ENCODE data around the gene ACTMAP. TPM values are rescaled to one million over a fixed set of nuclear protein-coding genes. Genes with fewer than 3 reads are reported as not detected.

ACTMAP gene
- total and polyA plus RNA-seq, 2 of the 8 experiments (the other 6 are each of a cell fraction or from before 2014, with no cell fraction given): 24.1 to 26.5 TPM

GRCh38 chr19:40768869-40769268 lies 18.6 kb upstream of the ACTMAP start (continued):
- TF ChIP-seq BACH1 (IDR thresholded peaks at IDR 0.05; ENCODE audit: low read length) (no peak), MAFK (IDR thresholded peaks at IDR 0.05; ENCODE audit: low read depth, low read length) (no peak), ZNF274 (IDR thresholded peaks at IDR 0.05; ENCODE audit: borderline replicate concordance, extremely low read depth, low read length) (no peak), GTF2F1 (IDR thresholded peaks at IDR 0.05; ENCODE audit: borderline replicate concordance, low read depth, low read length) (no peak), SIN3A (conservative IDR thresholded peaks at IDR 0.05 in 1 of 2, IDR thresholded peaks at IDR 0.05 in 1 of 2; ENCODE audit: low read depth in 1 of 2, low read length in 2 of 2) (no peak)

All from H1 (cell line).